Embryonic facial prominence (tissue), 1 donor: ENCODE data around the gene OR2A12.
"Not testable (repeated sequence)": the region's sequence is repeated elsewhere in the genome, so short reads cannot be mapped to it uniquely, and the experiment has no call there.

ENCODE experiments used
- DNase-seq: peaks from one replicate; pipeline ENCODE4 v3.0.0-alpha.2; 2016; ENCODE audit errors: extremely low spot score

OR2A12 gene

GRCh38 chr7:144118341-144118740 lies 32.3 kb downstream of the OR2A12 start:
- DNase-seq, result no peak

DNA sequence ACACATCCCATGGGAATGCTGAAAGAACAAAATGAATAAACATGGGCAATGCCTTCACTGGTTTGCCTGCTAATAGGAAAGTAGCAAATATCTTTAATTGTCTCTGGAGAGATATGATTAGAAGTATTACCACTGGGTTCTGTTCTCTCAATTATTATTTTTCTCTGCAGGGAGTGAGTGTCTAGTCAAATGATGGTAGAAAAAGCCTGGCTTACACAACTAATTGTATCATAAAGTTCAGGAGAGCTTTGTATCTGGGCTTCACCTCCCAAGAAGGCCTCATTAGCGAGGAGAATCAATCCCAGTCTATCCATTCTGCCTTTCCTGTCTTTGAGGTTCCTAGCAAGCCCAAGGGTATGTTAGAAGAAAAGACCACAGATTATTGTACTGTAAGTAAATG lies 36.8 kb downstream of the OR2A12 start, which contains the start of gene OR2A14:
Gene OR2A14 (plus strand): TSS at position 301 of the 400 bp plus-strand sequence. CDS start 5,937 bp downstream, outside the sequence.
- no peak for DNase-seq

GRCh38 chr7:144127714-144128334 lies 41.7 kb downstream of the OR2A12 start:
- DNase-seq, result peak; percentile 19

DNA sequence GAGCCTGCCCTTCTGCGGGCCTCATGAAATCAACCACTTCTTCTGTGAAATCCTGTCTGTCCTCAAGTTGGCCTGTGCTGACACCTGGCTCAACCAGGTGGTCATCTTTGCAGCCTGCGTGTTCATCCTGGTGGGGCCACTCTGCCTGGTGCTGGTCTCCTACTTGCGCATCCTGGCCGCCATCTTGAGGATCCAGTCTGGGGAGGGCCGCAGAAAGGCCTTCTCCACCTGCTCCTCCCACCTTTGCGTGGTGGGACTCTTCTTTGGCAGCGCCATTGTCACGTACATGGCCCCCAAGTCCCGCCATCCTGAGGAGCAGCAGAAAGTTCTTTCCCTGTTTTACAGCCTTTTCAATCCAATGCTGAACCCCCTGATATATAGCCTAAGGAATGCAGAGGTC lies 43.5 kb downstream of the OR2A12 start:
- not testable (repeated sequence) for DNase-seq

GRCh38 chr7:144130730-144131129 lies 44.7 kb downstream of the OR2A12 start:
- DNase-seq, result no peak

GRCh38 chr7:144132262-144132661 lies 46.2 kb downstream of the OR2A12 start:
- DNase-seq, result no peak

- DNase-seq, result no peak
Observed at GRCh38 chr7:144133307-144133706, 47.2 kb downstream of the OR2A12 start.

- no peak for DNase-seq
Observed at GRCh38 chr7:144134116-144134515, 48.0 kb downstream of the OR2A12 start.

DNA sequence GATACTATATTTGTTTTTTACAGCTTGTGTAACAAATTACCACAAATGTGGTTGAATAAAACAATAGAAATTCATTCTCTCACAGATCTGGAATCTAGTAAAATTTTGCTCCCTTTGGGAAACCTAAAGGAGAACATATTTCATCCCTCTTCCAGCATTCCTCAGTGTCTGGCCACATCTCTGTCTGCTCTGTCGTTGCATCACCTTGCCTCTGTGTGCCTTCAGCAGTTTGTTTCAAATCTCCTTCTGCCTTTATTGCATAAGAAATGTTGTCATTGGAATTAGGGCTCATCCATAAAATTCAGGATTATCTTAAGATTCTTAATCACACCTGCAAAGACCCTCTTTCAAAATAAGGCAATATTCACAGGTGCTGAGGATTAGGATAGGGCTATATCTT lies 51.4 kb downstream of the OR2A12 start:
- no peak for DNase-seq

GRCh38 chr7:144142187-144142586 lies 56.1 kb downstream of the OR2A12 start:
- no peak for DNase-seq

GRCh38 chr7:144144426-144144825 lies 58.3 kb downstream of the OR2A12 start:
- no peak for DNase-seq

GRCh38 chr7:144148224-144148827 lies 62.2 kb downstream of the OR2A12 start:
- DNase-seq, result no peak
